Measurements from ENCODE around the gene KCNIP4. TPM values are rescaled to one million over a fixed set of nuclear protein-coding genes. Genes with fewer than 3 reads are reported as not detected.
A peak's percentile ranks its signal among the peaks of the same experiment; 100 is the strongest.

KCNIP4 gene
- total and polyA plus RNA-seq, 2 of the 4 experiments (the other 2 are of a cell fraction), result not detected

GRCh38 chr4:21991050-21991449 is 42.5 kb upstream of the KCNIP4 start:
- in situ Hi-C loops (cut with MboI; ENCODE audit: low sequenced_read_pairs), result no loop called here
- ChIA-PET CTCF (interaction anchor here (0.6 to 0.7 kb wide), 2 partner anchors 51 to 1042 kb away, joined by 3 to 4 read pairs; no protein-coding TSS in a partner anchor), POLR2A (ENCODE audit: unreplicated experiment) (no interaction called here)
- ATAC-seq (ENCODE audit: low read depth), result no peak
- no peak overlapping the region for H3K56ac ChIP-seq (ENCODE audit: extremely low read depth, insufficient read depth, low read length)
- H4K20me1 ChIP-seq (ENCODE audit: insufficient read depth, low read length), result no peaks in the 10 kb centered on the region
- H2BK20ac ChIP-seq (ENCODE audit: low read depth, low read length), result no peak overlapping the region
- H3K27ac ChIP-seq (ENCODE audit: insufficient read depth, low read length), result no peak overlapping the region
- H3K79me1 ChIP-seq (ENCODE audit: low read depth in 1 of 2, low read length in 2 of 2), result no peaks in the 10 kb centered on the region
- H3K23ac ChIP-seq (ENCODE audit: low read depth, low read length), result no peak overlapping the region
- H3K4me3 ChIP-seq (ENCODE audit: insufficient read depth, low read depth, low read length), result no peak overlapping the region
- DNase-seq, result peak; percentile 5
- no peaks in the 10 kb centered on the region for H3K4me1 ChIP-seq (ENCODE audit: control insufficient read depth, insufficient read depth, low read length)
- no peak for TF ChIP-seq RCOR1 (IDR thresholded peaks at IDR 0.05; ENCODE audit: insufficient replicate concordance, low read length)
- no peak for TF ChIP-seq SMC3 (IDR thresholded peaks at IDR 0.05; ENCODE audit: low read depth, low read length)
- TF ChIP-seq MAZ (IDR thresholded peaks at IDR 0.05; ENCODE audit: borderline replicate concordance, low read depth, low read length), result no peak
- TF ChIP-seq FOS (IDR thresholded peaks at IDR 0.05; ENCODE audit: low read depth, low read length), result no peak
- TF ChIP-seq NFE2L2 (IDR thresholded peaks at IDR 0.05; ENCODE audit: low read depth, low read length), result no peak
- no peak for TF ChIP-seq RAD21 (IDR thresholded peaks at IDR 0.05; ENCODE audit: low read length)
- no peak for TF ChIP-seq CEBPB (IDR thresholded peaks at IDR 0.05; ENCODE audit: low read depth, low read length)
- TF ChIP-seq, protein P1, sequence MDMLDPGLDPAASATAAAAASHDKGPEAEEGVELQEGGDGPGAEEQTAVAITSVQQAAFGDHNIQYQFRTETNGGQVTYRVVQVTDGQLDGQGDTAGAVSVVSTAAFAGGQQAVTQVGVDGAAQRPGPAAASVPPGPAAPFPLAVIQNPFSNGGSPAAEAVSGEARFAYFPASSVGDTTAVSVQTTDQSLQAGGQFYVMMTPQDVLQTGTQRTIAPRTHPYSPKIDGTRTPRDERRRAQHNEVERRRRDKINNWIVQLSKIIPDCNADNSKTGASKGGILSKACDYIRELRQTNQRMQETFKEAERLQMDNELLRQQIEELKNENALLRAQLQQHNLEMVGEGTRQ (IDR thresholded peaks at IDR 0.05; ENCODE audit: low read depth, low read length), result no peak
- TF ChIP-seq POLR2A (IDR thresholded peaks at IDR 0.05; ENCODE audit: low read depth, low read length), result no peak
- no peak for TF ChIP-seq MAFK (IDR thresholded peaks at IDR 0.05; ENCODE audit: low read depth, low read length)
- no peak for TF ChIP-seq MXI1 (IDR thresholded peaks at IDR 0.05; ENCODE audit: borderline replicate concordance, low read depth, low read length)
- TF ChIP-seq CHD1 (IDR thresholded peaks at IDR 0.05; ENCODE audit: low read depth, low read length), result no peak
- TF ChIP-seq BHLHE40 (IDR thresholded peaks at IDR 0.05; ENCODE audit: low read depth, low read length), result no peak
- no peak for TF ChIP-seq RFX5 (IDR thresholded peaks at IDR 0.05; ENCODE audit: low read depth, low read length)
- TF ChIP-seq CTCF (conservative IDR thresholded peaks at IDR 0.05; ENCODE audit: low read depth, low read length), result no peak
- TF ChIP-seq, protein P2, sequence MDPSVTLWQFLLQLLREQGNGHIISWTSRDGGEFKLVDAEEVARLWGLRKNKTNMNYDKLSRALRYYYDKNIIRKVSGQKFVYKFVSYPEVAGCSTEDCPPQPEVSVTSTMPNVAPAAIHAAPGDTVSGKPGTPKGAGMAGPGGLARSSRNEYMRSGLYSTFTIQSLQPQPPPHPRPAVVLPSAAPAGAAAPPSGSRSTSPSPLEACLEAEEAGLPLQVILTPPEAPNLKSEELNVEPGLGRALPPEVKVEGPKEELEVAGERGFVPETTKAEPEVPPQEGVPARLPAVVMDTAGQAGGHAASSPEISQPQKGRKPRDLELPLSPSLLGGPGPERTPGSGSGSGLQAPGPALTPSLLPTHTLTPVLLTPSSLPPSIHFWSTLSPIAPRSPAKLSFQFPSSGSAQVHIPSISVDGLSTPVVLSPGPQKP (IDR thresholded peaks at IDR 0.05; ENCODE audit: borderline replicate concordance, low read depth, low read length), result no peak
- no peaks in the 10 kb centered on the region for H3K9me1 ChIP-seq (ENCODE audit: insufficient read depth, low read length)
- H3K9ac ChIP-seq (ENCODE audit: low read depth, low read length), result no peak overlapping the region
- no peak overlapping the region for H4K91ac ChIP-seq (ENCODE audit: insufficient read depth, low read depth, low read length)
- no peak overlapping the region for H4K8ac ChIP-seq (ENCODE audit: low read depth in 2 of 2, low read length in 2 of 2)
- BruUV-seq (replicated peaks), result no TSS peak
- no peaks in the 10 kb centered on the region; the same call in 1 of the 2 replicates for H3K9me3 ChIP-seq (ENCODE audit: control insufficient read depth, insufficient read depth, low read length)
- no peak overlapping the region for H4K5ac ChIP-seq (ENCODE audit: low read depth, low read length)
- H2AK9ac ChIP-seq (replicated peaks; ENCODE audit: low read depth, low read length, poor library complexity), result no peak overlapping the region
- no peak overlapping the region for H3K4ac ChIP-seq (ENCODE audit: low read depth, low read length)
- no peaks in the 10 kb centered on the region for H3K27me3 ChIP-seq (ENCODE audit: control insufficient read depth, insufficient read depth, low read length)
- WGBS, 2 experiments (ENCODE audit: extremely low coverage in 2 of 2, insufficient read length in 1 of 2), result no CpG with 5 or more reads among the region's 2 CpGs
- H3K14ac ChIP-seq (replicated peaks; ENCODE audit: low read depth, low read length), result no peak overlapping the region
- H3K4me2 ChIP-seq (ENCODE audit: low read depth, low read length), result no peak overlapping the region
- intact Hi-C loops (cut with micrococcal nuclease), result no loop called here
- H2BK5ac ChIP-seq (ENCODE audit: low read depth, low read length, poor library complexity, severe bottlenecking), result no peak overlapping the region
- no peak overlapping the region for H3K18ac ChIP-seq (ENCODE audit: low read depth, low read length)
- no peak overlapping the region for H2AFZ ChIP-seq (replicated peaks; ENCODE audit: low read length, poor library complexity)
- no peak overlapping the region for H2BK120ac ChIP-seq (ENCODE audit: low read depth, low read length)
- H2AK5ac ChIP-seq (ENCODE audit: low read depth, low read length), result no peak overlapping the region
- no peak overlapping the region for H2BK15ac ChIP-seq (ENCODE audit: low read depth, low read length)
- H3K36me3 ChIP-seq (ENCODE audit: control insufficient read depth, insufficient read depth, low read length), result no peaks in the 10 kb centered on the region
- dilution Hi-C loops (cut with HindIII; ENCODE audit: low sequenced_read_pairs, unreplicated experiment), result no loop called here
